ENCODE data around the gene PHF1. TPM values are rescaled to one million over a fixed set of nuclear protein-coding genes. Genes with fewer than 3 reads are reported as not detected.

The PHF1 gene
- total and polyA plus RNA-seq, 4 donors = 7.2 to 13.5 (median 11.5) TPM

DNA sequence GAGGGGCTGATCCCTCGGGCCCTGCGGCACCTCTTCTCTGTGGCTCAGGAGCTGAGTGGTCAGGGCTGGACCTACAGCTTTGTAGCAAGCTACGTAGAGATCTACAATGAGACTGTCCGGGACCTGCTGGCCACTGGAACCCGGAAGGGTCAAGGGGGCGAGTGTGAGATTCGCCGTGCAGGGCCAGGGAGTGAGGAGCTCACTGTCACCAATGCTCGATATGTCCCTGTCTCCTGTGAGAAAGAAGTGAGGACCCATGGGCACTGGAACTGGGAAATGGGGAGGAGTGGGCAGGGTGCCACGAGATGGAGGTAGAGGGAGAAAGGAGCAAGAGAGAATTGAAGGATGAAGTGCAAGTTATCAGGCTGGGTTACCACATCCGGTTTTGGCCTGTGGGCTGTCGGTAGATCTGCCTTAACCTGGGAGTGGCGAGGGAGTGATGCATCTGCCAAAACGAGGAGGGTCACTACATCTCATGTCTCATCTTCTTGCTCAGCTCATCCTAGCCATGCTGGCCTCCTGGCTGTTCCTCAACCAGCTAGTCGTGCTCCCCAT is 5.4 kb upstream of the PHF1 start:
- Histone ChIP-seq H3K27ac (ENCODE audit: low read depth in 1 of 2, low read length in 2 of 2) (no peak overlapping the region), H3K9ac (ENCODE audit: low read depth in 1 of 2, low read length in 2 of 2) (no peak overlapping the region), H3K36me3 (ENCODE audit: control insufficient read depth in 4 of 4, insufficient read depth in 3 of 4, low read depth in 1 of 4, low read length in 3 of 4) (no peaks in the 10 kb centered on the region), H3K4me1 (ENCODE audit: control insufficient read depth in 4 of 4, insufficient read depth in 4 of 4, low read length in 3 of 4) (peaks cover 0 to 3% (median 1%) of the 10 kb centered on the region in 4 donors), H3K27me3 (ENCODE audit: control insufficient read depth in 4 of 4, insufficient read depth in 4 of 4, low read length in 3 of 4) (no peaks in the 10 kb centered on the region), H3K4me3 (ENCODE audit: low read depth in 1 of 3, low read length in 3 of 3) (no peak overlapping the region), H3K9me3 (ENCODE audit: control insufficient read depth in 4 of 4, low read length in 3 of 4) (no peaks in the 10 kb centered on the region)
- TF ChIP-seq, protein P1, sequence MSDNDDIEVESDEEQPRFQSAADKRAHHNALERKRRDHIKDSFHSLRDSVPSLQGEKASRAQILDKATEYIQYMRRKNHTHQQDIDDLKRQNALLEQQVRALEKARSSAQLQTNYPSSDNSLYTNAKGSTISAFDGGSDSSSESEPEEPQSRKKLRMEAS (IDR thresholded peaks at IDR 0.05) = no peak
- TF ChIP-seq RAD21 (IDR thresholded peaks at IDR 0.05) (no peak), RXRA (IDR thresholded peaks at IDR 0.05) (no peak)
- DNase-seq (ENCODE audit: low spot score) = no peak
- WGBS = 93% methylated on average over 15 of the region's 15 CpGs

DNA sequence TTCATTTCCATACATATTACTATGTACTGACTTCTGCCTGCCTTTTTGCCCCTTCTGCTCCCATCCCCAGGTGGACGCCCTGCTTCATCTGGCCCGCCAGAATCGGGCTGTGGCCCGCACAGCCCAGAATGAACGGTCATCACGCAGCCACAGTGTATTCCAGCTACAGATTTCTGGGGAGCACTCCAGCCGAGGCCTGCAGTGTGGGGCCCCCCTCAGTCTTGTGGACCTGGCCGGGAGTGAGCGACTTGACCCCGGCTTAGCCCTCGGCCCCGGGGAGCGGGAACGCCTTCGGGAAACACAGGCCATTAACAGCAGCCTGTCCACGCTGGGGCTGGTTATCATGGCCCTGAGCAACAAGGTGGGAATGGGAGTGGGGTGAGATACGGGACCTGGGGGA is 4.7 kb upstream of the PHF1 start:
- Histone ChIP-seq H3K4me1 (ENCODE audit: control insufficient read depth in 4 of 4, insufficient read depth in 4 of 4, low read length in 3 of 4) (peaks cover 0 to 3% (median 1%) of the 10 kb centered on the region in 4 donors), H3K4me3 (ENCODE audit: low read depth in 1 of 3, low read length in 3 of 3) (no peak overlapping the region), H3K9ac (ENCODE audit: low read depth in 1 of 2, low read length in 2 of 2) (no peak overlapping the region), H3K27me3 (ENCODE audit: control insufficient read depth in 4 of 4, insufficient read depth in 4 of 4, low read length in 3 of 4) (no peaks in the 10 kb centered on the region), H3K36me3 (ENCODE audit: control insufficient read depth in 4 of 4, insufficient read depth in 3 of 4, low read depth in 1 of 4, low read length in 3 of 4) (no peaks in the 10 kb centered on the region), H3K27ac (ENCODE audit: low read depth in 1 of 2, low read length in 2 of 2) (no peak overlapping the region), H3K9me3 (ENCODE audit: control insufficient read depth in 4 of 4, low read length in 3 of 4) (no peaks in the 10 kb centered on the region)
- TF ChIP-seq, protein P2, sequence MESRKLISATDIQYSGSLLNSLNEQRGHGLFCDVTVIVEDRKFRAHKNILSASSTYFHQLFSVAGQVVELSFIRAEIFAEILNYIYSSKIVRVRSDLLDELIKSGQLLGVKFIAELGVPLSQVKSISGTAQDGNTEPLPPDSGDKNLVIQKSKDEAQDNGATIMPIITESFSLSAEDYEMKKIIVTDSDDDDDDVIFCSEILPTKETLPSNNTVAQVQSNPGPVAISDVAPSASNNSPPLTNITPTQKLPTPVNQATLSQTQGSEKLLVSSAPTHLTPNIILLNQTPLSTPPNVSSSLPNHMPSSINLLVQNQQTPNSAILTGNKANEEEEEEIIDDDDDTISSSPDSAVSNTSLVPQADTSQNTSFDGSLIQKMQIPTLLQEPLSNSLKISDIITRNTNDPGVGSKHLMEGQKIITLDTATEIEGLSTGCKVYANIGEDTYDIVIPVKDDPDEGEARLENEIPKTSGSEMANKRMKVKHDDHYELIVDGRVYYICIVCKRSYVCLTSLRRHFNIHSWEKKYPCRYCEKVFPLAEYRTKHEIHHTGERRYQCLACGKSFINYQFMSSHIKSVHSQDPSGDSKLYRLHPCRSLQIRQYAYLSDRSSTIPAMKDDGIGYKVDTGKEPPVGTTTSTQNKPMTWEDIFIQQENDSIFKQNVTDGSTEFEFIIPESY (IDR thresholded peaks at IDR 0.05) = no peak
- TF ChIP-seq NR2F2 (IDR thresholded peaks at IDR 0.05) (no peak), TAF1 (conservative IDR thresholded peaks at IDR 0.05) (no peak), FOXA2 (IDR thresholded peaks at IDR 0.05) (no peak), HNF4A (conservative IDR thresholded peaks at IDR 0.05) (no peak), FOXA1 (IDR thresholded peaks at IDR 0.05) (no peak), YY1 (IDR thresholded peaks at IDR 0.05) (no peak), RAD21 (IDR thresholded peaks at IDR 0.05) (no peak), EGR1 (IDR thresholded peaks at IDR 0.05; ENCODE audit: low read depth in 2 of 2) (no peak), SP1 (IDR thresholded peaks at IDR 0.05) (no peak), JUND (IDR thresholded peaks at IDR 0.05) (no peak), RXRA (IDR thresholded peaks at IDR 0.05) (no peak)
- TF ChIP-seq, protein P3, sequence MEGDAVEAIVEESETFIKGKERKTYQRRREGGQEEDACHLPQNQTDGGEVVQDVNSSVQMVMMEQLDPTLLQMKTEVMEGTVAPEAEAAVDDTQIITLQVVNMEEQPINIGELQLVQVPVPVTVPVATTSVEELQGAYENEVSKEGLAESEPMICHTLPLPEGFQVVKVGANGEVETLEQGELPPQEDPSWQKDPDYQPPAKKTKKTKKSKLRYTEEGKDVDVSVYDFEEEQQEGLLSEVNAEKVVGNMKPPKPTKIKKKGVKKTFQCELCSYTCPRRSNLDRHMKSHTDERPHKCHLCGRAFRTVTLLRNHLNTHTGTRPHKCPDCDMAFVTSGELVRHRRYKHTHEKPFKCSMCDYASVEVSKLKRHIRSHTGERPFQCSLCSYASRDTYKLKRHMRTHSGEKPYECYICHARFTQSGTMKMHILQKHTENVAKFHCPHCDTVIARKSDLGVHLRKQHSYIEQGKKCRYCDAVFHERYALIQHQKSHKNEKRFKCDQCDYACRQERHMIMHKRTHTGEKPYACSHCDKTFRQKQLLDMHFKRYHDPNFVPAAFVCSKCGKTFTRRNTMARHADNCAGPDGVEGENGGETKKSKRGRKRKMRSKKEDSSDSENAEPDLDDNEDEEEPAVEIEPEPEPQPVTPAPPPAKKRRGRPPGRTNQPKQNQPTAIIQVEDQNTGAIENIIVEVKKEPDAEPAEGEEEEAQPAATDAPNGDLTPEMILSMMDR (IDR thresholded peaks at IDR 0.05; ENCODE audit: low read depth, low read length, missing input control) = no peak
- TF ChIP-seq, protein P4, sequence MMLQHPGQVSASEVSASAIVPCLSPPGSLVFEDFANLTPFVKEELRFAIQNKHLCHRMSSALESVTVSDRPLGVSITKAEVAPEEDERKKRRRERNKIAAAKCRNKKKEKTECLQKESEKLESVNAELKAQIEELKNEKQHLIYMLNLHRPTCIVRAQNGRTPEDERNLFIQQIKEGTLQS (IDR thresholded peaks at IDR 0.05) = no peak
- TF ChIP-seq, protein P1 (IDR thresholded peaks at IDR 0.05) = no peak
- 96% methylated on average over 17 of the region's 17 CpGs for WGBS
- no peak for DNase-seq (ENCODE audit: low spot score)

All from liver (tissue), 9 donors.